ENCODE results near the gene BAZ2B. TPM values are rescaled to one million over a fixed set of nuclear protein-coding genes. Genes with fewer than 3 reads are reported as not detected.

Gene BAZ2B
- total RNA-seq, 1 donor from 2014 or later = 101 TPM

- Histone ChIP-seq H3K9me3 (ENCODE audit: low read depth) (no peaks in the 10 kb centered on the region), H3K4me1 (no peaks in the 10 kb centered on the region), H3K36me3 (no peaks in the 10 kb centered on the region), H4K20me1 (ENCODE audit: low read depth) (peaks cover 5% of the 10 kb centered on the region), H3F3A (ENCODE audit: low read depth) (no peaks in the 10 kb centered on the region), H3K9ac (no peak overlapping the region), H3K4me3 (no peak overlapping the region), H3K79me2 (ENCODE audit: low read depth) (peaks cover 12% of the 10 kb centered on the region), H3K27ac (no peak overlapping the region), H3K4me2 (no peak overlapping the region), H2AFZ (replicated peaks) (no peak overlapping the region), H3K27me3 (no peaks in the 10 kb centered on the region)
- H3K27me3 Mint-ChIP-seq (ENCODE audit: insufficient read depth, low read depth) = no peaks in the 10 kb centered on the region
- no peak overlapping the region for H3K4me3 Mint-ChIP-seq
- no peak overlapping the region for H3K27ac Mint-ChIP-seq
- no peaks in the 10 kb centered on the region for H3K9me3 Mint-ChIP-seq
- TF ChIP-seq EZH2phosphoT487 (IDR thresholded peaks at IDR 0.05) (no peak), EZH2 (IDR thresholded peaks at IDR 0.05) (no peak)
- TF ChIP-seq, protein P1, sequence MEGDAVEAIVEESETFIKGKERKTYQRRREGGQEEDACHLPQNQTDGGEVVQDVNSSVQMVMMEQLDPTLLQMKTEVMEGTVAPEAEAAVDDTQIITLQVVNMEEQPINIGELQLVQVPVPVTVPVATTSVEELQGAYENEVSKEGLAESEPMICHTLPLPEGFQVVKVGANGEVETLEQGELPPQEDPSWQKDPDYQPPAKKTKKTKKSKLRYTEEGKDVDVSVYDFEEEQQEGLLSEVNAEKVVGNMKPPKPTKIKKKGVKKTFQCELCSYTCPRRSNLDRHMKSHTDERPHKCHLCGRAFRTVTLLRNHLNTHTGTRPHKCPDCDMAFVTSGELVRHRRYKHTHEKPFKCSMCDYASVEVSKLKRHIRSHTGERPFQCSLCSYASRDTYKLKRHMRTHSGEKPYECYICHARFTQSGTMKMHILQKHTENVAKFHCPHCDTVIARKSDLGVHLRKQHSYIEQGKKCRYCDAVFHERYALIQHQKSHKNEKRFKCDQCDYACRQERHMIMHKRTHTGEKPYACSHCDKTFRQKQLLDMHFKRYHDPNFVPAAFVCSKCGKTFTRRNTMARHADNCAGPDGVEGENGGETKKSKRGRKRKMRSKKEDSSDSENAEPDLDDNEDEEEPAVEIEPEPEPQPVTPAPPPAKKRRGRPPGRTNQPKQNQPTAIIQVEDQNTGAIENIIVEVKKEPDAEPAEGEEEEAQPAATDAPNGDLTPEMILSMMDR (IDR thresholded peaks at IDR 0.05) = no peak
- H3K4me1 Mint-ChIP-seq = peaks cover 3% of the 10 kb centered on the region
- peaks cover 29% of the 10 kb centered on the region for H3K36me3 Mint-ChIP-seq
- no peak for DNase-seq (ENCODE audit: low spot score)
Observed at GRCh38 chr2:159462201-159462785, 154.1 kb downstream of the BAZ2B start.

- peaks cover 3% of the 10 kb centered on the region for H3K4me1 Mint-ChIP-seq
- Histone ChIP-seq H3K4me1 (no peaks in the 10 kb centered on the region), H3K9ac (no peak overlapping the region), H2AFZ (replicated peaks) (no peak overlapping the region), H3K27me3 (no peaks in the 10 kb centered on the region), H3K36me3 (no peaks in the 10 kb centered on the region), H3K4me2 (no peak overlapping the region), H3K79me2 (ENCODE audit: low read depth) (peaks cover 7% of the 10 kb centered on the region), H4K20me1 (ENCODE audit: low read depth) (peaks cover 8% of the 10 kb centered on the region), H3K4me3 (no peak overlapping the region), H3K9me3 (ENCODE audit: low read depth) (no peaks in the 10 kb centered on the region), H3K27ac (no peak overlapping the region), H3F3A (ENCODE audit: low read depth) (no peaks in the 10 kb centered on the region)
- peaks cover 21% of the 10 kb centered on the region for H3K36me3 Mint-ChIP-seq
- no peaks in the 10 kb centered on the region for H3K27me3 Mint-ChIP-seq (ENCODE audit: insufficient read depth, low read depth)
- DNase-seq (ENCODE audit: low spot score) = no peak
- H3K9me3 Mint-ChIP-seq = no peaks in the 10 kb centered on the region
- no peak overlapping the region for H3K4me3 Mint-ChIP-seq
- no peak overlapping the region for H3K27ac Mint-ChIP-seq
- TF ChIP-seq EZH2 (IDR thresholded peaks at IDR 0.05) = no peak
- TF ChIP-seq, protein P1 (IDR thresholded peaks at IDR 0.05) = no peak
- no peak for TF ChIP-seq EZH2phosphoT487 (IDR thresholded peaks at IDR 0.05)
Observed at GRCh38 chr2:159461076-159461475, 155.3 kb downstream of the BAZ2B start.

DNA sequence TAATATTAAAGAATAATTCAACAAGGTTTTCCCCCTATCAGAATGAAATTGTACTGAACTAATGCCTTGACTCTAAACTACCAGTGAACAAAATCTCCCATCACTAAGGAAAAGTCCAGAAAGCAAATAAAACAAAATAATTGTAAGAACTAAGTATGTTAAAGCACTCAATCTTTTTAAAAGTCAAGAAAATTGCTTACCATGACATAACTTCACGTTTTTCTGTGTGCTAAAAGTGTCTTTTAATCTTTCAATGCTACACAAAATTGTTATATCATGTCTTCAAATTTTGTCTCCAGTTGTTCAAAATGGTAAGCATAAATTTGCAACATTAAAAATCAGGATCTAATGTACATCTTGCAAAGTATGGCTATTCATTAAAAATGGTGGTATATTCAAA, 156.1 kb downstream of the BAZ2B start:
- Histone ChIP-seq H3K27ac (no peak overlapping the region), H3K27me3 (no peaks in the 10 kb centered on the region), H3K4me1 (no peaks in the 10 kb centered on the region), H3K4me2 (no peak overlapping the region), H3F3A (ENCODE audit: low read depth) (no peaks in the 10 kb centered on the region), H3K4me3 (no peak overlapping the region), H4K20me1 (ENCODE audit: low read depth) (peaks cover 8% of the 10 kb centered on the region), H3K9me3 (ENCODE audit: low read depth) (no peaks in the 10 kb centered on the region), H3K9ac (no peak overlapping the region), H3K36me3 (no peaks in the 10 kb centered on the region), H3K79me2 (ENCODE audit: low read depth) (peaks cover 3% of the 10 kb centered on the region), H2AFZ (replicated peaks) (no peak overlapping the region)
- H3K36me3 Mint-ChIP-seq = peaks cover 18% of the 10 kb centered on the region
- H3K27ac Mint-ChIP-seq = no peak overlapping the region
- peaks cover 3% of the 10 kb centered on the region for H3K4me1 Mint-ChIP-seq
- no peaks in the 10 kb centered on the region for H3K27me3 Mint-ChIP-seq (ENCODE audit: insufficient read depth, low read depth)
- H3K9me3 Mint-ChIP-seq = no peaks in the 10 kb centered on the region
- TF ChIP-seq EZH2phosphoT487 (IDR thresholded peaks at IDR 0.05) = no peak
- no peak for TF ChIP-seq EZH2 (IDR thresholded peaks at IDR 0.05)
- TF ChIP-seq, protein P1 (IDR thresholded peaks at IDR 0.05) = no peak
- no peak for DNase-seq (ENCODE audit: low spot score)
- H3K4me3 Mint-ChIP-seq = no peak overlapping the region
